Measurements from ENCODE around the gene TAS2R14.

TAS2R14 gene

DNA sequence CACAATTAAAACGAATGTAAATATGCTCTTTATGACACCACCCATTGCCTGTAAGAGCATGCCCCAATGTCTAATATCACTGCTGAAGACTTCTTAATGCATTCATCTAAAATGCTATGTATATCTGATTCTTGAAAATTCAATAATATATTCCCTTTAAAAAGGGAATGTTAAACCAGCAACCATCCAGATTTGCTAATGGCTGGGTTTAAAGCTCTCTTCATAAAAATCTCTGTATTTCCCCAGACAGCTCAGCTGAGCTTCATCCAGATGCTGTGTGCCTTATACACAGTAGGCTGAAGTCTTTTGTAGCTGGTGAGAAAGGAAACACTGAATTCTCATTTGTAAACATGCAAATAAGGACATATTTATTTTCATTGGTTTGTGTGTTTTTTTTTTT is at the start of gene TAS2R14:
TSS of gene TAS2R14 (minus strand) at position 101 of the 400 bp plus-strand sequence. CDS start at position 45, 56 bp downstream.
- TF ChIP-seq, protein P1, sequence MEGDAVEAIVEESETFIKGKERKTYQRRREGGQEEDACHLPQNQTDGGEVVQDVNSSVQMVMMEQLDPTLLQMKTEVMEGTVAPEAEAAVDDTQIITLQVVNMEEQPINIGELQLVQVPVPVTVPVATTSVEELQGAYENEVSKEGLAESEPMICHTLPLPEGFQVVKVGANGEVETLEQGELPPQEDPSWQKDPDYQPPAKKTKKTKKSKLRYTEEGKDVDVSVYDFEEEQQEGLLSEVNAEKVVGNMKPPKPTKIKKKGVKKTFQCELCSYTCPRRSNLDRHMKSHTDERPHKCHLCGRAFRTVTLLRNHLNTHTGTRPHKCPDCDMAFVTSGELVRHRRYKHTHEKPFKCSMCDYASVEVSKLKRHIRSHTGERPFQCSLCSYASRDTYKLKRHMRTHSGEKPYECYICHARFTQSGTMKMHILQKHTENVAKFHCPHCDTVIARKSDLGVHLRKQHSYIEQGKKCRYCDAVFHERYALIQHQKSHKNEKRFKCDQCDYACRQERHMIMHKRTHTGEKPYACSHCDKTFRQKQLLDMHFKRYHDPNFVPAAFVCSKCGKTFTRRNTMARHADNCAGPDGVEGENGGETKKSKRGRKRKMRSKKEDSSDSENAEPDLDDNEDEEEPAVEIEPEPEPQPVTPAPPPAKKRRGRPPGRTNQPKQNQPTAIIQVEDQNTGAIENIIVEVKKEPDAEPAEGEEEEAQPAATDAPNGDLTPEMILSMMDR (IDR thresholded peaks at IDR 0.05; ENCODE audit: insufficient read depth, low read depth, low read length, missing control alignments) = no peak
- no peak for DNase-seq (ENCODE audit: low read depth)
- no peak within 1 kb of the TSS for H3K4me3 ChIP-seq (ENCODE audit: low read length)

DNA sequence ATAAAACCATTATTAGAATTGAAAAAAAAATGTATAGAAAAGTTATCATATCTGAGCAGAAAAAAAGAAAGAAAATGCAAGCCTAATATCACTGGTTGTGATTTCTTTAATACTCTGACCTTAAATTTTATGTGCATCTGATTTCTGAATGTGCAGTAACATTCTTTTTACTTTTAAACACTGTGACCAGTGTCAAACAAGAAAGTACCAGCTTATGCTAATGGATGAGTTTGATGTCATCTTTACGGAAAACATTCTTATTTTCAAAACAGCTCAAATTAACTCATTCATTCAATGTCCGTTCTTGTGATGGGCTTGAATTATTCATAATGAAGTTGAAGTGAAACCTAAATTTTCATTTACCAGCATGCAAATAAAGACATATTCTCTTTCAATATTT is 47.7 kb upstream of the TAS2R14 start, which contains the start of gene TAS2R50:
TSS of gene TAS2R50 (minus strand) at position 101 of the 400 bp plus-strand sequence. CDS start at position 49, 52 bp downstream.
- TF ChIP-seq, protein P1 (IDR thresholded peaks at IDR 0.05; ENCODE audit: insufficient read depth, low read depth, low read length, missing control alignments) = no peak
- DNase-seq (ENCODE audit: low read depth) = no peak
- H3K4me3 ChIP-seq (ENCODE audit: low read length) = no peak within 1 kb of the TSS

- DNase-seq (ENCODE audit: low read depth) = no peak
- TF ChIP-seq, protein P1 (IDR thresholded peaks at IDR 0.05; ENCODE audit: insufficient read depth, low read depth, low read length, missing control alignments) = no peak
- no peak overlapping the region for H3K4me3 ChIP-seq (ENCODE audit: low read length)
Measured at GRCh38 chr12:10982244-10982643, 43.2 kb upstream of the TAS2R14 start.

DNA sequence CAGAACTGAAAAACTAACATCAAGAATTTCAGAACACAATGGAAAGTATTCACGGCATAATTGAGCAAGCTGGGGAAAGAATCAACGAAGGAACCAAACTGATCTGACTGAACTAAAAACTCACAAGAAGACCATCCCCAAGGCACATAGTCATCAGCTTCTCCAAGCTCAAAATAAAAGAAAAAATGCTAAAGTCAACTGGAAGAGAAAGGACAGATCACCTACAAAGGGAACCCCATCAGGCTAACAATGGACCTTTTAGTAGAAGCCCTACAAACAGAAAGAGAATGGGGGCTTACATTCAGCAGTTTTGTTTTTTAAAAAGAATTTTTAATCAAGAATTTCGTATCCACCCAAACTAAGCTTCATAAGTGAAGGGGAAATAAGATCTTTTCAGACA is 35.9 kb upstream of the TAS2R14 start:
- TF ChIP-seq, protein P1 (IDR thresholded peaks at IDR 0.05; ENCODE audit: insufficient read depth, low read depth, low read length, missing control alignments) = no peak
- H3K4me3 ChIP-seq (ENCODE audit: low read length) = no peak overlapping the region
- no peak for DNase-seq (ENCODE audit: low read depth)

- TF ChIP-seq, protein P1 (IDR thresholded peaks at IDR 0.05; ENCODE audit: insufficient read depth, low read depth, low read length, missing control alignments) = no peak
- DNase-seq (ENCODE audit: low read depth) = peak; percentile 63
Measured at GRCh38 chr12:10968765-10969456, 29.8 kb upstream of the TAS2R14 start.

GRCh38 chr12:10967409-10967808 is 28.3 kb upstream of the TAS2R14 start:
- TF ChIP-seq, protein P1 (IDR thresholded peaks at IDR 0.05; ENCODE audit: insufficient read depth, low read depth, low read length, missing control alignments) = no peak

More at GRCh38 chr12:10968765-10969456, 29.8 kb upstream of the TAS2R14 start:
- no peak overlapping the region for H3K4me3 ChIP-seq (ENCODE audit: low read length)

GRCh38 chr12:10966314-10966713 is 27.3 kb upstream of the TAS2R14 start:
- DNase-seq (ENCODE audit: low read depth) = no peak
- no peak overlapping the region for H3K4me3 ChIP-seq (ENCODE audit: low read length)
- TF ChIP-seq, protein P1 (IDR thresholded peaks at IDR 0.05; ENCODE audit: insufficient read depth, low read depth, low read length, missing control alignments) = no peak

More at GRCh38 chr12:10967409-10967808, 28.3 kb upstream of the TAS2R14 start:
- DNase-seq (ENCODE audit: low read depth) = peak; percentile 32
- H3K4me3 ChIP-seq (ENCODE audit: low read length) = no peak overlapping the region
